GM13977 (cell line): ENCODE measurements around the gene MTHFD2L.
"Not testable (repeated sequence)": the region's sequence is repeated elsewhere in the genome, so short reads cannot be mapped to it uniquely, and the experiment has no call there.

ENCODE experiments used
- DNase-seq: peaks from one replicate; pipeline ENCODE4 v3.0.0; 2012; ENCODE audit warnings: low spot score
- in situ Hi-C: fragments of 300-500 bp; cut with MboI; formaldehyde crosslinking; loops from one replicate; pipeline ENCODE4 v1.12.0; 2022; ENCODE audit warnings: low sequenced_read_pairs, low pct_unique_long_range_greater_than_20kb, mixed read lengths, inconsistent platforms; ENCODE audit not compliant: unreplicated experiment
- TF ChIP-seq, protein P1 (sequence below): IDR thresholded peaks from 2 replicates; pipeline ENCODE4 v1.5.1; 2012; ENCODE audit warnings: mild to moderate bottlenecking, control low read depth; ENCODE audit not compliant: insufficient read depth; ENCODE audit errors: extremely low read depth, missing control alignments

MTHFD2L gene

DNA sequence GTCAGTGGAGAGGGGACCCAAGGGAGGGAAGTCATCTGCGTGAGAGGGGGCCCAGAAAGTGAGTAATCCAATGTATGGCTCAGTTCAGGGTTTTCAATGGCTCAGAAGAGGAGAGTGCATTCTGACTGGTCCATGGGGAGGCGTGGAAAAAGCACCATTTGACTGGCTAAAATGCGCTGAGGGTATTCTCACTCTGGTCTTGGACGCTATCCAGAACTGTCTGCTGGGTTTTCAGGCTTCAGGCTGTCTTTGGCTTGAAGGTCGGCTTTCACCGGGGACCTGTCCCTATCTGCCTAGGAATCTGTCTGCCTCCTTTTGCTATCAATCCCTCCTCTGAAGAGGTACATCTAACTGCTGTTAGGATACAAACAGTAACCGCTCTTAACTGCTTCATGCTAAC, 176.7 kb downstream of the MTHFD2L start:
- DNase-seq = no peak
- TF ChIP-seq, protein P1, sequence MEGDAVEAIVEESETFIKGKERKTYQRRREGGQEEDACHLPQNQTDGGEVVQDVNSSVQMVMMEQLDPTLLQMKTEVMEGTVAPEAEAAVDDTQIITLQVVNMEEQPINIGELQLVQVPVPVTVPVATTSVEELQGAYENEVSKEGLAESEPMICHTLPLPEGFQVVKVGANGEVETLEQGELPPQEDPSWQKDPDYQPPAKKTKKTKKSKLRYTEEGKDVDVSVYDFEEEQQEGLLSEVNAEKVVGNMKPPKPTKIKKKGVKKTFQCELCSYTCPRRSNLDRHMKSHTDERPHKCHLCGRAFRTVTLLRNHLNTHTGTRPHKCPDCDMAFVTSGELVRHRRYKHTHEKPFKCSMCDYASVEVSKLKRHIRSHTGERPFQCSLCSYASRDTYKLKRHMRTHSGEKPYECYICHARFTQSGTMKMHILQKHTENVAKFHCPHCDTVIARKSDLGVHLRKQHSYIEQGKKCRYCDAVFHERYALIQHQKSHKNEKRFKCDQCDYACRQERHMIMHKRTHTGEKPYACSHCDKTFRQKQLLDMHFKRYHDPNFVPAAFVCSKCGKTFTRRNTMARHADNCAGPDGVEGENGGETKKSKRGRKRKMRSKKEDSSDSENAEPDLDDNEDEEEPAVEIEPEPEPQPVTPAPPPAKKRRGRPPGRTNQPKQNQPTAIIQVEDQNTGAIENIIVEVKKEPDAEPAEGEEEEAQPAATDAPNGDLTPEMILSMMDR = no peak
- in situ Hi-C loops = no loop called here

DNA sequence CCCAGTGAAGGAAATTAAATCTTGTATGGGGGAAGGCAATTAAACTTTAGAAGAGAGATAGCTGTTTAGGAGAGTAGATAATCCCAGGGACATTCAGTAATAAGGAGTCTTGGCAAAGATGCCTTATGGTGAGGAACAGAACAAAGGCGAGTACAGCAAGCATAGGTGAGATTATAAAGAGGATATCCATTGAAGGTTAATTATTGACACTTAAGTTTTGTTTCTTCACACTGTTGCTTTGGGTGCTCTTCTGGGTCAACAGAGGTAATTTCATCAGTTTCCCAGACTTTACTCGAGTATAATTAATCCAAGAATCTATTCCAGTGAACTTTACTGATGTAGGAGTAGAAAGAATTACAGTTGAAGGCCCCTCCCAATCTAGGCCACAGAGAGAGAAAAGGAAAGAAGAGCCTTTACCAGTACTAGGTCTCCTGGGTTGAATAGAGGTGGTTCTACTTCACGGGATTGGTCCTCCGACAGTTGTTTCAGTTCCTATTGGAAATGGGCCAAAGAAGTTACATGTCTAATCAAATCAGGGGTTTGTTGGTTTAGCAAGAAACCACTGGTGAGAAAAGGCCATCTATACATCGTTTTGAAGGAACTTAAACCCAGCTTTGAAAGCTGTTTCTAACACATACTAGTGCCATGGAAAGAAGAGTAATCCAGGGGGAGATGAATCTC, 177.6 kb downstream of the MTHFD2L start:
- no peak for DNase-seq
- in situ Hi-C loops = no loop called here
- TF ChIP-seq, protein P1 = no peak

DNA sequence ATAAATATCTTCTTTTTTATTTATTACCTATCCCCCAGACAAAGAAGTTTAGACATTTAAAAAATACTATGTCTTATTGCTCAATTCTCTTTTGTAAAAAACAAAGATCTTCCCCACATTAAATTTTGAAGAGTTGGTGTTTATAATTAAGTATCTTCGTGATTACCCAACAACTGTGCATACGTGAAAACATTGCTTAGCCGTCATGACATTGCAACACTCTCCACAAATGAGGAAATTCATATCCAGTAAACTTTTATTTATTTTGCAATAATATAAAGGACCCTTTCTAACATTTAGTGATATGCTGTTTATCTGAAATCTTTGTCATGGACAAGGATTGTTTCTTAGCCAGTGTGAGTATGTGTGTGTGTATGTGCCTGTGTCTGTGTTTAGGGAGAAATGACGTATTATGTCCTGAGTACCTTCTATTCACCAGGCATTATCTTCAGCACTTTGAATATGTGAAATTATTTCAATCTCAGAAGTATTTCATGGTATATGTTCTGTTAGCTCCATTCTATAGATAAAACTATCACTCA, 180.9 kb downstream of the MTHFD2L start:
- in situ Hi-C loops = no loop called here
- DNase-seq = no peak
- TF ChIP-seq, protein P1 = no peak

DNA sequence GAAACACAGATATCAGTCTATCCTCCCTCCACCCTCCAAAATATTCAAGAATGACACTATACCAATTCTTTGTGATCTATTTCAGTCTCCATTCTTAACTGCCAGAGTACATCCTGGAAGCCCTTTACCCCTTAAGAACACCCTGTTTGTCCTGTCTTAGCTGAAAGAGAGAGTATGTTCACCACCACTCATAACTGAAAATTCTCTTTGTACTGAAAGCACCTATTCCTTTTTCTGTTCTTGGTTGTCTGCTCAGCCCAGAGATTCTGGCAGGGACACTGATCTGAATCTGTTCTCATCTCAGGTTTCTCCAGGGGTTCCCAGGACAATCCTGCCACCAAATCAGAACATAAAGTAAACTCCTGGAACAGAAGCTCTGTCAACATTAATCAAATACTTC, 181.6 kb downstream of the MTHFD2L start:
- TF ChIP-seq, protein P1 = no peak
- in situ Hi-C loops = no loop called here
- no peak for DNase-seq

DNA sequence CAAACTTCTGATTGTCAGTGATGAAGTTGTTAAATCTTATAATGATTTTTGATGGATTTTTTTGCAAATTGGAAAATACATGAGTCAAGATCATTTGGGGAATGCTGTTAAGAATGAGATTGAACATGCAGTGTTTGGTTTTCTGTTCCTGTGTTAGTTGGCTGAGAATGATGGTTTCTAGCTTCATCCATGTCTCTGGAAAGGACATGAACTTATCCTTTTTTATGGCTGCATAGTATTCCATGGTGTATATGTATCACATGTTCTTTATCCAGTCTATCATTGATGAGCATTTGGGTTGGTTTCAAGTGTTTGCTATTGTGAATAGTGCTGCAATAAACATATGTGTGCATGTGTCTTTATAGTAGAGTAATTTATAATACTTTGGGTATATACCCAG, 182.5 kb downstream of the MTHFD2L start:
- DNase-seq, in situ Hi-C loops: not testable (repeated sequence)

DNA sequence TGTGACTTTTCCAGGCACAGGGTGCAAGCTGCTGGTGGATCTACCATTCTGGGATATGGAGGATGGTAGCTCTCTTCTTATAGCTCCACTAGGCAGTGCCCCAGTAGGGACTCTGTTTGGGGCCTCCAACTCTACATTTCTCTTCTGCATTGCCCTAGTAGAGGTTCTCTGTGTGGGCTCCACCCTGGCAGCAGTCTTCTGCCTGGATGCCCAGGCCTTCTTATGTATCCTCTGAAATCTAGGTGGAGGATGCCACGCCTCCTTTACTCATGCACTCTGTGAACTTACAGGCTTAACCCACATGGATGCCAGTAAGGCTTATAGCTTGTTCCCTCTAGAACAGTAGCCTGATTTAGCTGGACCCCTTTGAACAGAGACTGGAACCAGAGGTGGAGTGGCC, 186.1 kb downstream of the MTHFD2L start:
- TF ChIP-seq, protein P1 = no peak
- DNase-seq = no peak
- in situ Hi-C loops = no loop called here
